ENCODE measurements around the gene ANKS1B.
"Not testable (repeated sequence)": the region's sequence is repeated elsewhere in the genome, so short reads cannot be mapped to it uniquely, and the experiment has no call there.

GRCh38 chr12:99714921-99715320 lies 269.8 kb downstream of the ANKS1B start:
- not testable (repeated sequence) for TF ChIP-seq ZBTB21 (tag by site-specific recombination; IDR thresholded peaks at IDR 0.05); CTCF (tag by site-specific recombination; IDR thresholded peaks at IDR 0.05); PBX3 (CRISPR knock-in tag; IDR thresholded peaks at IDR 0.05); KLF17 (tag by site-specific recombination; IDR thresholded peaks at IDR 0.05); ZNF623 (tag by site-specific recombination; IDR thresholded peaks at IDR 0.05); BCL6B (tag by site-specific recombination; IDR thresholded peaks at IDR 0.05); ZNF121 (tag by site-specific recombination; IDR thresholded peaks at IDR 0.05); ZNF701 (tag by site-specific recombination; IDR thresholded peaks at IDR 0.05); PRDM1 (tag by site-specific recombination; IDR thresholded peaks at IDR 0.05); ZNF280C (tag by site-specific recombination; IDR thresholded peaks at IDR 0.05)

Measured in HEK293 (cell line).